Adrenal gland (tissue), 12 donors: ENCODE data around the gene TXN2. TPM values are rescaled to one million over a fixed set of nuclear protein-coding genes. Genes with fewer than 3 reads are reported as not detected.

ENCODE experiments used
- DNase-seq, 7 donors: peaks; one replicate each; pipeline ENCODE4 v3.0.0-alpha.2; 2019 to 2020
- H3K27ac ChIP-seq, 5 donors: fragments of 200-600 bp; sonication (generic) in 4 of 5; 1 replicate in 3 of 5; 2 replicates in 2 of 5; pipeline versions ENCODE4 v1.5.1 to v1.8.0; 2016 to 2020; ENCODE audit warnings: mild to moderate bottlenecking in 1 of 5
- H3K27me3 ChIP-seq: fragments of 200-600 bp; 2 replicates; pipeline ENCODE4 v1.8.0; 2021
- H3K36me3 ChIP-seq, 2 donors: fragments of 200-600 bp; replicated peaks in 1 of 2; 1 replicate in 1 of 2; 2 replicates in 1 of 2; pipeline versions ENCODE4 v1.5.1 to v1.8.0; 2018 to 2022
- H3K4me1 ChIP-seq, 2 donors: fragments of 200-600 bp; replicated peaks in 1 of 2; 1 replicate in 1 of 2; 2 replicates in 1 of 2; pipeline versions ENCODE4 v1.5.1 to v1.8.0; 2018 to 2021
- H3K4me3 ChIP-seq, 4 donors: fragments of 200-600 bp; sonication (generic) in 3 of 4; one replicate each; pipeline ENCODE4 v1.5.1; 2016 to 2018
- H3K9me3 ChIP-seq, 3 donors: fragments of 200-600 bp; sonication (generic) in 1 of 3; replicated peaks in 1 of 3; 1 replicate in 2 of 3; 2 replicates in 1 of 3; pipeline versions ENCODE4 v1.5.1 to v1.8.0; 2016 to 2021
- POLR2A ChIP-seq, 2 donors: fragments of 450-650 bp; IDR thresholded peaks; one replicate each; pipeline ENCODE4 v1.6.1; 2017; ENCODE audit warnings: antibody characterized with exemption in 2 of 2, mild to moderate bottlenecking in 2 of 2, moderate library complexity in 1 of 2
- whole genome bisulfite sequencing, 4 donors: extraction: QIAGEN DNeasy Blood & Tissue Kit in 2 of 4; methylation state at CpG; one replicate each; pipeline versions ENCODE4 v1.1.5 to v1.1.7; 2013 to 2017; 5-methylcytosine and 5-hydroxymethylcytosine counted together
- intact Hi-C, 2 donors: fragments of 100-400 bp; cut with DNase I; formaldehyde crosslinking; loops; one replicate each; pipeline versions ENCODE4 v1.14.1 to v1.15.0; 2022 to 2023
- polyA plus RNA-seq, 3 donors: library from polyadenylated mRNA; stranded (reverse); fragments of 200-250 nt in 2 of 3; fragments of 350-450 nt in 1 of 3; fragmentation: Illumina TruSeq in 1 of 3; extraction: RNeasy Lipid Tissue Mini Kit (QIAGEN cat#74804) in 1 of 3; gene quantifications; one replicate each; pipeline ENCODE4 v1.2.3, GENCODE V29; 2013 to 2014
- total RNA-seq, 9 donors: library from RNA; depleted of rRNA in 4 of 9; stranded (reverse); fragments of >200 nt in 4 of 9; fragments of 120-200 nt in 1 of 9; fragmentation: NEBNext Ultra II Directional in 1 of 9; extraction: Animal tissue kit (Norgen Biotek cat#: 25700) in 1 of 9; gene quantifications; one replicate each; pipeline versions ENCODE4 v1.1.0 to v1.2.4, GENCODE V29; 2013 to 2023
- TF ChIP-seq, protein P1 (sequence below), 6 experiments: fragments of 450-650 bp in 4 of 6; fragments of 200-600 bp in 2 of 6; sonication (generic) in 1 of 6; IDR thresholded peaks; 1 replicate in 5 of 6; 2 replicates in 1 of 6; pipeline versions ENCODE4 v1.5.1 to v1.8.0; 2016 to 2021; ENCODE audit warnings: antibody characterized with exemption in 6 of 6, mild to moderate bottlenecking in 2 of 6, moderate library complexity in 1 of 6
- donor health status: healthy with polysubstance abuse.
- donor health status: Bipolar disorder and iron deficiency.
- donor health status: DM: yes; HTN: yes; CAD: no.
- donor health status: DM: no; HTN: no; CAD: no.
- donor health status: DM: no; HTN: no; CAD: no.
- donor health status: DM: yes; HTN: yes; CAD: no.

TXN2 gene
- total and polyA plus RNA-seq, 12 donors: 160 to 245 (median 202) TPM

DNA sequence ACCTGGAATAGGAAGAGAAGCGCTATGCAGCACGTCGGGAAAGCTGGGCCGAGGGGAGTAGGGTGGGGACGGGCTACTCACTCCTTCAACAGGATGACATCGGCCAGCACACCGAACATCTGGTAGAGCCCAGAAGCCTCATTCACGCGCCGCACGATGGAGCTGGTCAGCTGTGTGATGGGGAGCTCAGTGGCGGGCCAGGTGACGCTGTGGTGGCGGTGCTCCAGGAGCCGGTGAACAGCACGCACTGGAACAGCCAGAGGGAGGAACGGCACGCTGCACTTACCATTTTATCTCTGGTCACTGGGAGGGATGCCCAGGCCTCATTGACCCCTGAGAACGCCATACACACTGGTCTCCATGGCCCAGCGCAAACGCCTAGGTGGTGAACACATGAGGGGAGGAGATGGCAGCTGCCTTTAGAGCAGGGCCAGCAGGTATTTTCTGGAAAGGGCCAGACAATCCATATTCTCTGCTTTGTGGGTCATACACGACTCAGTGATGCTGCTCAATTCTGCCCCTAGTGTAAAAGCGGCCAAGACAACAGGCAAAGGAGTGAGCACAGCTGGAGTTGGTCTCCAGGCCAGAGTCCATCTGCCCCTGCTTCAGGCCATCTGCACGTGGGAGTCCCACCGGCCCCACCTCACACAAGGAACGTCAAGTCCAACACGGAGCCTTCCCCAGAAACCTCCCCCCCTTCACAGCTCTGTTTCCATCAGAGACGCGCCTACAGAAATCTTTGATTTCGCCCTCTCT lies 16.6 kb upstream of the TXN2 start:
- WGBS, 4 donors: 91 to 94% (median 93%) methylated on average over 25 to 30 of the region's 30 CpGs
- TF ChIP-seq, protein P1, sequence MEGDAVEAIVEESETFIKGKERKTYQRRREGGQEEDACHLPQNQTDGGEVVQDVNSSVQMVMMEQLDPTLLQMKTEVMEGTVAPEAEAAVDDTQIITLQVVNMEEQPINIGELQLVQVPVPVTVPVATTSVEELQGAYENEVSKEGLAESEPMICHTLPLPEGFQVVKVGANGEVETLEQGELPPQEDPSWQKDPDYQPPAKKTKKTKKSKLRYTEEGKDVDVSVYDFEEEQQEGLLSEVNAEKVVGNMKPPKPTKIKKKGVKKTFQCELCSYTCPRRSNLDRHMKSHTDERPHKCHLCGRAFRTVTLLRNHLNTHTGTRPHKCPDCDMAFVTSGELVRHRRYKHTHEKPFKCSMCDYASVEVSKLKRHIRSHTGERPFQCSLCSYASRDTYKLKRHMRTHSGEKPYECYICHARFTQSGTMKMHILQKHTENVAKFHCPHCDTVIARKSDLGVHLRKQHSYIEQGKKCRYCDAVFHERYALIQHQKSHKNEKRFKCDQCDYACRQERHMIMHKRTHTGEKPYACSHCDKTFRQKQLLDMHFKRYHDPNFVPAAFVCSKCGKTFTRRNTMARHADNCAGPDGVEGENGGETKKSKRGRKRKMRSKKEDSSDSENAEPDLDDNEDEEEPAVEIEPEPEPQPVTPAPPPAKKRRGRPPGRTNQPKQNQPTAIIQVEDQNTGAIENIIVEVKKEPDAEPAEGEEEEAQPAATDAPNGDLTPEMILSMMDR (IDR thresholded peaks at IDR 0.05): no peak
- TF ChIP-seq POLR2A (IDR thresholded peaks at IDR 0.05): no peak
- Histone ChIP-seq H3K27me3 (no peaks in the 10 kb centered on the region), H3K9me3 (no peaks in the 10 kb centered on the region), H3K4me3 (no peak overlapping the region), H3K4me1 (no peaks in the 10 kb centered on the region), H3K36me3 (peaks cover 0 to 24% of the 10 kb centered on the region in 2 donors), H3K27ac (no peak overlapping the region)
- DNase-seq: no peak
- intact Hi-C loops: no loop called here

DNA sequence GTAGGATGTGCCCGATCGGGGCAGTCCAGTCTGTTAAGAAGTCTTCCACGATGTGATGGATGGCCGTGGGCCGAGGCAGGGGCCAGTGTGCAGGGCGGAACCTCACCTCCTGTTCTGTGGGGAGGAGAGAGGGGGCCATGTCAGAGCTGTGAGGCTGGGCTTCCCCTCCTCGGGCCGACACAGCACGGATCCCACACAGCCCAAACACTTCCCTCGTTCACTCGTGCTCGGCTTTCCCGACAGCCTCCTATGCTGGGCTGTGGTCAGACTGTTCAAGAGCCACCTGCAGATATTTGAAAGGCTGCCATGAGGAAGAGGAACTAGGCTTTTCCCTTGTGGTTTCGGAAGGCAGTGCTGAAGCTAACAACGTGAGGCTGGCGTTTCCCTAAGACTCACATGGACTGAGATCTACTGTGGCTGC lies 12.3 kb upstream of the TXN2 start:
- no peaks in the 10 kb centered on the region for H3K9me3 ChIP-seq
- no peak overlapping the region for H3K4me3 ChIP-seq
- H3K27me3 ChIP-seq: no peaks in the 10 kb centered on the region
- TF ChIP-seq, protein P1 (IDR thresholded peaks at IDR 0.05): no peak
- TF ChIP-seq POLR2A (IDR thresholded peaks at IDR 0.05): no peak
- DNase-seq: peak in 4 of 7 donors; percentile 29 to 54 (median 50)
- 72 to 83% (median 77%) methylated on average over 16 of the region's 16 CpGs for WGBS, 4 donors
- intact Hi-C loops: no loop called here
- H3K36me3 ChIP-seq: peaks cover 0 to 33% of the 10 kb centered on the region in 2 donors
- no peaks in the 10 kb centered on the region for H3K4me1 ChIP-seq
- peak overlapping the region in 1 of 5 donors; percentile 65 for H3K27ac ChIP-seq

DNA sequence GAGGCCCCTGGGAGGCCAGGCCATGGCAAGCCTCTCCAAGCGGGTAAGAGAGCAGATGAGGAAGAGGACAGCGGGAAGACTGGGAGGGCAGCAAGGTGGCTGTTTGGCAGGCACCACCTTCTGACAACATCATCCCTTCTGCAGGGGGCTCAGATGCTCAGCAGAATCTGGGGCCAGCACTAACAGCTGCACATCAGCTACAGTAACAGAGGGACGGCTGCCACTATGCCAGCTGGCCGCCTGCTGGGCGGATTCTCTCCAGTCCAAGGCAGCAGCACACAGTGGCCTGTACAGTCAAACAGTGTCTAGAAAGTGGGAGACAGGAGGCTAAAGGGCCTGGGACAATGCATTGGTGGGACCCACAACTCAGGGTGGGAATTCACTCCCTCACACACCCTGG lies 10.7 kb upstream of the TXN2 start:
- TF ChIP-seq, protein P1 (IDR thresholded peaks at IDR 0.05): no peak
- no peak for TF ChIP-seq POLR2A (IDR thresholded peaks at IDR 0.05)

DNA sequence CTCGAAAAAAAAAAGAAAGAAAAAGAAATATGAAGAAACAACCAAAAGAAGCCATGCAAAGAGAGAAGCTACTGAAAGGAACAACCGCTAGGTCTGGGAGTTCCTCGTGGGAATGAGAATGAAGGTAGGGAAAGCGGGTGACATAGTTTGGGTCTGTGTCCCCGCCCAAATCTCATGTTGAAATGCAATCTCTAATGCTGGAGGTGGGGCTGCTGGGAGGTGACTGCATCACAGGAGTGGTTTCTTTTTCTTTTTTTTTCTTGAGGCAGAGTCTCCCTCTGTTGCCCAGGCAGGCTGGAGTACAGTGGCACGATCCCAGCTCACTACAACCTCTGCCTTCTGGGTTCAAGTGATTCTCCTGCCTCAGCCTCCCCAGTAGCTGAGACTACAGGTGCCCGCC lies 9.7 kb upstream of the TXN2 start:
- no peaks in the 10 kb centered on the region for H3K9me3 ChIP-seq
- no peak overlapping the region for H3K4me3 ChIP-seq
- no peak for DNase-seq
- no peaks in the 10 kb centered on the region for H3K4me1 ChIP-seq
- no peak overlapping the region for H3K27ac ChIP-seq
- intact Hi-C loops: no loop called here
- TF ChIP-seq, protein P1 (IDR thresholded peaks at IDR 0.05): no peak
- no peak for TF ChIP-seq POLR2A (IDR thresholded peaks at IDR 0.05)
- WGBS, 4 donors: 91 to 97% (median 96%) methylated on average over 7 of the region's 7 CpGs
- H3K36me3 ChIP-seq: peaks cover 0 to 18% of the 10 kb centered on the region in 2 donors
- H3K27me3 ChIP-seq: no peaks in the 10 kb centered on the region

More for the DNA sequence above, 10.7 kb upstream of the TXN2 start:
- intact Hi-C loops: no loop called here
- 89 to 100% (median 96%) methylated on average over 2 to 5 of the region's 5 CpGs for WGBS, 4 donors
- Histone ChIP-seq H3K27ac (no peak overlapping the region), H3K9me3 (no peaks in the 10 kb centered on the region), H3K4me1 (no peaks in the 10 kb centered on the region), H3K27me3 (no peaks in the 10 kb centered on the region), H3K36me3 (peaks cover 0 to 24% of the 10 kb centered on the region in 2 donors), H3K4me3 (no peak overlapping the region)
- no peak for DNase-seq
